Stimulated activated CD8-positive, alpha-beta memory T cell treated with anti-CD3 and anti-CD28 coated beads, Interleukin-7, amount 100 ng/mL, for 4 hours (primary cell): ENCODE measurements around the gene ZNF559.

Experiments used
- DNase-seq, 2 donors: peaks; one replicate each; pipeline ENCODE4 v3.0.0-alpha.2; 2020; ENCODE audit warnings: low read depth in 2 of 2

Gene ZNF559

GRCh38 chr19:9353011-9353410 is 29.0 kb downstream of the ZNF559 start:
- no peak for DNase-seq

DNA sequence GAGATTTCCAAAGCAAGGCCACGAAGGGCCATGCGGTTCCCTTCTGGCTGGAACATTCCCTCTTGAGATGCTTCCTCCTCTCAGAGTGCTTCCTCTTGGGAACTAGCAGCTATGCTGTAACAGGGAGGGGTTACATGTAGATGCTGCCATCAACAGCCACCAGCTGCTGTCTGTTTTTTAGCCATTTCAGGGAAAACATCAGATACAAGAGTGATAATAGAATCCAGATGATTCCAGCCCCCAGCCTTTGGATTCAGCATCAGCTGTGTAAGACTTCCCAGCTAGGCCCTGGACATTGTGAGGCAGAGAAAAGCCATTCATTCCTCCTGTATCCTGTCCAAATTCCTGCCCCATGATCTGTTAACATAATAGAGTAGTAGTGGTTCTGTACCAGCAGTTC is 30.7 kb downstream of the ZNF559 start:
- DNase-seq, result no peak

GRCh38 chr19:9362905-9363304 is 38.9 kb downstream of the ZNF559 start, which contains the start of gene ZNF177:
ZNF177 (plus strand) TSS chr19:9363013; CDS start chr19:9378312, 15,299 bp downstream.
- DNase-seq, result no peak

GRCh38 chr19:9370738-9371619 is 47.0 kb downstream of the ZNF559 start:
- DNase-seq, result no peak

- DNase-seq, result no peak
Observed at GRCh38 chr19:9381361-9381785, 57.4 kb downstream of the ZNF559 start.
